Parathyroid adenoma (tissue), 2 donors: Measurements from ENCODE around the gene HIC2.
"Not testable (repeated sequence)": the region's sequence is repeated elsewhere in the genome, so short reads cannot be mapped to it uniquely, and the experiment has no call there.

Experiments
- H2AFZ ChIP-seq: fragments of 300-600 bp; sonication (generic); one replicate; pipeline ENCODE4 v1.7.0; 2017; ENCODE audit warnings: antibody characterized with exemption, mild to moderate bottlenecking
- H3K27ac ChIP-seq: fragments of 300-600 bp; sonication (generic); one replicate; pipeline ENCODE4 v1.7.0; 2017
- H3K27me3 ChIP-seq: fragments of 300-600 bp; sonication (generic); one replicate; pipeline ENCODE4 v1.7.0; 2017; ENCODE audit warnings: low read length; ENCODE audit not compliant: control insufficient read depth, insufficient read depth
- H3K36me3 ChIP-seq: fragments of 300-600 bp; sonication (generic); one replicate; pipeline ENCODE4 v1.7.0; 2017; ENCODE audit warnings: low read length; ENCODE audit not compliant: control insufficient read depth, insufficient read depth
- H3K4me1 ChIP-seq: fragments of 300-600 bp; sonication (generic); one replicate; pipeline ENCODE4 v1.7.0; 2017; ENCODE audit warnings: control low read depth
- H3K4me2 ChIP-seq: fragments of 300-600 bp; sonication (generic); one replicate; pipeline ENCODE4 v1.7.0; 2017; ENCODE audit warnings: low read length
- H3K4me3 ChIP-seq: fragments of 300-600 bp; sonication (generic); one replicate; pipeline ENCODE4 v1.7.0; 2017; ENCODE audit warnings: low read depth, low read length
- H3K79me2 ChIP-seq: fragments of 300-600 bp; sonication (generic); one replicate; pipeline ENCODE4 v1.7.0; 2017; ENCODE audit warnings: control low read depth
- H3K9ac ChIP-seq: fragments of 300-600 bp; sonication (generic); one replicate; pipeline ENCODE4 v1.7.0; 2017; ENCODE audit warnings: mild to moderate bottlenecking
- H3K9me3 ChIP-seq: fragments of 300-600 bp; sonication (generic); one replicate; pipeline ENCODE4 v1.7.0; 2017; ENCODE audit warnings: low read length; ENCODE audit not compliant: control insufficient read depth
- TF ChIP-seq, protein P1 (sequence below): fragments of 300-600 bp; sonication (generic); IDR thresholded peaks from one replicate; pipeline ENCODE4 v1.7.0; 2017; ENCODE audit warnings: antibody characterized with exemption, mild to moderate bottlenecking
- donor health status: primary hyperparathyroidism.

The HIC2 gene

DNA sequence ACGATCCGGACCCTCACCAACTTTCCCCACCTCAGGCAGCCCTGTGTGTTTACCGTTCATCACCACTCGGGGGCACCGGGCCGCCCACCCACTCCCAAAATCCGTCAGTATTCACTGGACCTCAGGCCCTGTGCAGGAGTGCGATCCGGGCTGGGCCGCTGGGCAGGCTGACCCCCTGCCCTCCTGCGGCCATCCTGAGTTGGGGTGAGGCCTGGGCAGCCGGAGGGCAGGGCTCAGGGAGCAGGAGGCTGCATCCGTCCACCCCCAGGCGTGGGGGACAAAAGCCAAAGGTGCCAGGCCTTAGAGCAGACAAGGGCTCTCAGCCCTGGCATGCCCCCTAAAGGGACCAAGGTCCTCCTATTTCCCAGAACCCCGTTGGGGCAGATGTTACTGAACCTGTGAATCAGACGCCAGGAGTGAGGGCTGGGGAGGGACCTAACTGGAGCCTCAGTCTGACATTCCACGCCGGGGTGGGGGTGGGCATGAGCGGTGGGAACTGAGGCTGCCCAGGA lies 33.2 kb downstream of the HIC2 start:
- no peaks in the 10 kb centered on the region for H3K4me1 ChIP-seq
- no peak overlapping the region for H3K4me3 ChIP-seq
- no peak overlapping the region for H3K9ac ChIP-seq
- TF ChIP-seq, protein P1, sequence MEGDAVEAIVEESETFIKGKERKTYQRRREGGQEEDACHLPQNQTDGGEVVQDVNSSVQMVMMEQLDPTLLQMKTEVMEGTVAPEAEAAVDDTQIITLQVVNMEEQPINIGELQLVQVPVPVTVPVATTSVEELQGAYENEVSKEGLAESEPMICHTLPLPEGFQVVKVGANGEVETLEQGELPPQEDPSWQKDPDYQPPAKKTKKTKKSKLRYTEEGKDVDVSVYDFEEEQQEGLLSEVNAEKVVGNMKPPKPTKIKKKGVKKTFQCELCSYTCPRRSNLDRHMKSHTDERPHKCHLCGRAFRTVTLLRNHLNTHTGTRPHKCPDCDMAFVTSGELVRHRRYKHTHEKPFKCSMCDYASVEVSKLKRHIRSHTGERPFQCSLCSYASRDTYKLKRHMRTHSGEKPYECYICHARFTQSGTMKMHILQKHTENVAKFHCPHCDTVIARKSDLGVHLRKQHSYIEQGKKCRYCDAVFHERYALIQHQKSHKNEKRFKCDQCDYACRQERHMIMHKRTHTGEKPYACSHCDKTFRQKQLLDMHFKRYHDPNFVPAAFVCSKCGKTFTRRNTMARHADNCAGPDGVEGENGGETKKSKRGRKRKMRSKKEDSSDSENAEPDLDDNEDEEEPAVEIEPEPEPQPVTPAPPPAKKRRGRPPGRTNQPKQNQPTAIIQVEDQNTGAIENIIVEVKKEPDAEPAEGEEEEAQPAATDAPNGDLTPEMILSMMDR = no peak
- no peaks in the 10 kb centered on the region for H3K79me2 ChIP-seq
- no peaks in the 10 kb centered on the region for H3K36me3 ChIP-seq
- no peak overlapping the region for H3K27ac ChIP-seq
- H2AFZ ChIP-seq = no peak overlapping the region
- H3K27me3 ChIP-seq = no peaks in the 10 kb centered on the region
- no peak overlapping the region for H3K4me2 ChIP-seq
- no peaks in the 10 kb centered on the region for H3K9me3 ChIP-seq

DNA sequence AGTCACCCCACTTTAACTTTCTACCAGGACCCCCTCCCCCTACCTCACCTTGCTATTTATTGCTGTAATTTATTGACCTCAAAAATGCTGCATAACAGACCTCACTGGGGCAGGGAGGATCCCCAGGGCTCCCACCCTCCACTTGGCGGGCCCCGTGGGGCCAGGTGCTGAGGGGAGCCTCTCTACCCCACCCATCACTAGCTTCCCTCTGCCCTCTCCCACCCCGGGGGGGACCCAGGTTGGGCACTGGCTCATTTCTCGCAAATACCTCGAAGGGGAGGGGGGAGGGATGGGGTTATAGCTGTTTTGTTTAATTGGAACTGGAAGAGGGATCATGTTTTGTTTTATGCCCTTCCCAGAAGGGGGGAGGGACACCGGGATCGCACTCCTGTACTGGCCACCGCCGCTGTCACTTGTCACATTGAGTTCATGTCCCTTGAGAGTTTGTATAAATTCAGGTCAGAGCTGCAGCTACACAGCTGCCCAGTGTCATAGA lies 33.7 kb downstream of the HIC2 start:
- Histone ChIP-seq H3K9me3 (no peaks in the 10 kb centered on the region), H3K27ac (no peak overlapping the region), H3K4me2 (no peak overlapping the region), H3K4me1 (no peaks in the 10 kb centered on the region), H3K36me3 (no peaks in the 10 kb centered on the region), H3K9ac (no peak overlapping the region), H2AFZ (no peak overlapping the region), H3K79me2 (no peaks in the 10 kb centered on the region), H3K4me3 (no peak overlapping the region), H3K27me3 (no peaks in the 10 kb centered on the region)
- TF ChIP-seq, protein P1 = no peak

DNA sequence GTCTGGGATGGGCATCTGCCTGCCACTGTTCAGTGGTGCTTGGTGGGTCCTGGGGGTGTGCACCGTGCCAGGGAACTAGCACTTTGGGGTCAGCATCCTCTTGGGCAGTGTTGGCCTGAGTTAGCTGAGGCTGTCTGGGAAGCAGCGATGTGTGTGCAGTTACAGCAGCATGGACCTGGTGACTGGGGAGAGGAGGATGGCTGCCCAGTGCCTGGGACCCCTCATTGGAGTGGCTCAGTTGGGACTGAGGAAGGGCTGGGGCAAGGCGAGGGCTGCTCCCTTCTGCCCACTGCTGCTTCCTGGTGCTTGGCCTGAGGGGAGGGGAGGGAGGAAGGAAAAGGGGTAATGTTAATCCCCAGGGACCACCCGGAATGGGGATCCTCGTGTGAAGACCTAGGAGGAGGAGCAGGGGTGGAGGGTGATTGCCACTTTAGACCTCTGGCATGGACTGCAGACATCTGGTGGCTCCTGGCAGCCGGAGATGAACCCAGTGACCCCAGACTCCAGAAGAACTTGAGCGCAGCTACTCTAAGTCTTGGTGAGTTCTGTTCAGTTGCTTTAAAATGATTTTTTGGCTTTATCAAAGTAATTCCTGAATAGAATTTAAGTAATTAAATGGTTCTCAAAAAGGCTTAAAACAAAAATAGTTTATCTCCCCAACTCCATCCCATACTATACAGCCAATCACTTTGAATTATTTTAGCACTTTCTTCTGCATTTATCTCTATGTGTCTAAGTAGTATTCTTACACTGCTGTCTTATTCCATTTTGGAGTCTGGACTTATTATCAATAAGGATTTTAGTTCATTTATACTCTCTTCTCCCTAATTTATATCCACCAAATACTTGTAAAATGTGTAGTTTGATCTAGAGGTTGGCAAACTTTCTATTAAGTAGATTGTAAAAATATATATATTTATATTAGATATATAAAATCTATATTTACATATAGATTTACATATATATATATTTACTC lies 34.7 kb downstream of the HIC2 start:
- H3K27me3 ChIP-seq = no peaks in the 10 kb centered on the region
- no peak overlapping the region for H3K4me2 ChIP-seq
- no peaks in the 10 kb centered on the region for H3K79me2 ChIP-seq
- TF ChIP-seq, protein P1 = no peak
- no peak overlapping the region for H3K27ac ChIP-seq
- no peaks in the 10 kb centered on the region for H3K4me1 ChIP-seq
- H3K36me3 ChIP-seq = no peaks in the 10 kb centered on the region
- H2AFZ ChIP-seq = no peak overlapping the region
- no peak overlapping the region for H3K9ac ChIP-seq
- no peaks in the 10 kb centered on the region for H3K9me3 ChIP-seq
- no peak overlapping the region for H3K4me3 ChIP-seq

DNA sequence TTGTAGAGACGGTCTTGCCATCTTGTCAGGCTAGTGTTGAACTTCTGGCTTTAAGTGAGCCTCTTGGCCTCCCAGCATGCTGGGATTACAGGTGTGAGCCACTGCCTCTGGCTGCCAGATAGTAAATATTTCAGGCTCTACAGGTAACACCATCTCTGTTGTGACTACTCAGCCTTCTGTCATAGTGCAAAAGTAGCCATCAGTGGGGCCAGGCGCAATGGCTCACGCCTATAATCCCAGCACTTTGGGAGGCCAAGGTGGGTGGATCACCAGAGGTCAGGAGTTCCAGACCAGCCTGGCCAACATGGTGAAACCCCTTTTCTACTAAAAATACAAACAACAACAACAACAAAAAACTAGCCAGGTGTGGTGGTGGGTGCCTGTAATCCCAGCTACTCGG lies 35.5 kb downstream of the HIC2 start:
- not testable (repeated sequence) for H3K9ac ChIP-seq, H3K4me1 ChIP-seq, H3K36me3 ChIP-seq, H3K4me2 ChIP-seq, H3K27me3 ChIP-seq, H3K9me3 ChIP-seq, H3K27ac ChIP-seq, H3K79me2 ChIP-seq, H3K4me3 ChIP-seq, H2AFZ ChIP-seq

DNA sequence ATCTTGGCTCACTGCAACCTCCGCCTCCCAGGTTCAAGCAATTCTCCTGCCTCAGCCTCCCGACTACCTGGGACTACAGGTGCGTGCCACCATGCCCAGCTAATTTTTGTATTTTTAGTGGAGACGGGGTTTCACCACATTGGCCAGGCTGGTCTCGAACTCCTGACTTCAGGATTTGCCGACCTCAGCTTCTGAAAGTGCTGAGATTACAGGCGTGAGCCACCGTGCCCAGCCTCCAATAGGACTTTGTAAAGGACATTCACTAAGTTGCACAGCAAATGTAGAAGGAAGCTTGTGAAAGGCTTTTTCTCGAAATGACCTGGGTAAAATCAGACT lies 37.8 kb downstream of the HIC2 start:
- H3K27ac ChIP-seq, H3K4me3 ChIP-seq, H3K36me3 ChIP-seq, H3K9ac ChIP-seq, H3K9me3 ChIP-seq, H3K27me3 ChIP-seq, H3K4me1 ChIP-seq, H3K4me2 ChIP-seq, H3K79me2 ChIP-seq, H2AFZ ChIP-seq: not testable (repeated sequence)
